HG02840 (cell line): Measurements from ENCODE around the gene ST3GAL4.

Source experiments
- ATAC-seq: cut with Tn5 transposase; IDR thresholded peaks from one replicate; pipeline ENCODE4 v1.9.1; 2021; ENCODE audit warnings: mild to moderate bottlenecking, moderate library complexity, moderate number of reproducible peaks; ENCODE audit not compliant: unreplicated experiment, low FRiP score

The ST3GAL4 gene

GRCh38 chr11:126403022-126403581 is 47.6 kb downstream of the ST3GAL4 start:
- no peak for ATAC-seq

- ATAC-seq = no peak
Measured at GRCh38 chr11:126403658-126404057, 48.2 kb downstream of the ST3GAL4 start.

- no peak for ATAC-seq
Measured at GRCh38 chr11:126404367-126404766, 48.9 kb downstream of the ST3GAL4 start.

GRCh38 chr11:126405374-126405773 is 49.9 kb downstream of the ST3GAL4 start:
- no peak for ATAC-seq

GRCh38 chr11:126405906-126406305 is 50.4 kb downstream of the ST3GAL4 start:
- ATAC-seq = no peak

- ATAC-seq = no peak
Measured at GRCh38 chr11:126406368-126406767, 50.9 kb downstream of the ST3GAL4 start.

GRCh38 chr11:126407101-126407521 is 51.6 kb downstream of the ST3GAL4 start:
- ATAC-seq = no peak

- ATAC-seq = no peak
Measured at GRCh38 chr11:126407682-126408288, 52.3 kb downstream of the ST3GAL4 start.

GRCh38 chr11:126408496-126408895 is 53.0 kb downstream of the ST3GAL4 start:
- ATAC-seq = no peak

GRCh38 chr11:126408901-126409619 is 53.6 kb downstream of the ST3GAL4 start:
- no peak for ATAC-seq

- ATAC-seq = no peak
Measured at GRCh38 chr11:126409620-126409985, 54.1 kb downstream of the ST3GAL4 start.

- no peak for ATAC-seq
Measured at GRCh38 chr11:126410649-126411048, 55.2 kb downstream of the ST3GAL4 start.

- ATAC-seq = no peak
Measured at GRCh38 chr11:126411971-126412381, 56.5 kb downstream of the ST3GAL4 start.

GRCh38 chr11:126413426-126413825 is 57.9 kb downstream of the ST3GAL4 start:
- no peak for ATAC-seq

GRCh38 chr11:126413843-126414405 is 58.4 kb downstream of the ST3GAL4 start:
- ATAC-seq = no peak

- ATAC-seq = no peak
Measured at GRCh38 chr11:126414615-126415014, 59.1 kb downstream of the ST3GAL4 start.

GRCh38 chr11:126415128-126415527 is 59.6 kb downstream of the ST3GAL4 start:
- ATAC-seq = no peak

GRCh38 chr11:126415669-126416420 is 60.4 kb downstream of the ST3GAL4 start:
- no peak for ATAC-seq

GRCh38 chr11:126416542-126417090 is 61.1 kb downstream of the ST3GAL4 start:
- ATAC-seq = no peak

- no peak for ATAC-seq
Measured at GRCh38 chr11:126417091-126417862, 61.8 kb downstream of the ST3GAL4 start.
